CD4-positive, alpha-beta T cell treated with Interleukin-2 at 100 ng/mL for 4 hours (primary cell): ENCODE results near the gene FAR2.
"Not testable (repeated sequence)": the region's sequence is repeated elsewhere in the genome, so short reads cannot be mapped to it uniquely, and the experiment has no call there.

Experiments used
- DNase-seq: peaks from one replicate; pipeline ENCODE4 v3.0.0-alpha.2; 2020; ENCODE audit warnings: low spot score

The FAR2 gene

DNA sequence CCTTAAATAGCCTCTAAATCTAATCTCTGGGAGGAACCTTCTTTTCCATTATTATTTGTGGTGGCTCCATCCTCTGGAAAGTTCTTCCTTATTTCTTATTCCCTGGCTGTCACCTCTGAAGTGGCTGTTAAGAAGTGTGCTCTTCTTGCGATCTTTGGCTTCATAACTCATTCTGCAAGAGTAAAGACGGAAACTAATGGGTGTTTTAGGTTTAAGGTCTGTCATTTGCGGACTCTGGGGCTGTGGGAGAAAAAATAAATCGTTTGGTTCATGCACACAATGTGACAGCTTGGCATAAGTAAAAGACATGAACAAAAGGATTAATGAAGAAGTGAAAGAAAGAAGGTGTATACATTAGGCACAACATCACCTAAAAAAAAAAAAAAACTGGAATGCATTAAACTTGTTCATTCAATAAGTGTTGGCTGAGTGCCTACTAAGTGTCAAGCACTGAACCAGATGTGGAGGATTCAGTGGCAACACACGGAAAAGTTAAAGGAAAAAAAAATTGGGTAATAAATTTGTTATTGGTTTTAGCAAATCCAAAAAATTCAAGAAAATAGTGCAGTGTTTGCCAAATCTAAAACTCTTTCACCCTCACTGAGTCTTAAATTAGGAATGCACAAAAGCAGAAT lies 132.4 kb downstream of the FAR2 start:
- no peak for DNase-seq

DNA sequence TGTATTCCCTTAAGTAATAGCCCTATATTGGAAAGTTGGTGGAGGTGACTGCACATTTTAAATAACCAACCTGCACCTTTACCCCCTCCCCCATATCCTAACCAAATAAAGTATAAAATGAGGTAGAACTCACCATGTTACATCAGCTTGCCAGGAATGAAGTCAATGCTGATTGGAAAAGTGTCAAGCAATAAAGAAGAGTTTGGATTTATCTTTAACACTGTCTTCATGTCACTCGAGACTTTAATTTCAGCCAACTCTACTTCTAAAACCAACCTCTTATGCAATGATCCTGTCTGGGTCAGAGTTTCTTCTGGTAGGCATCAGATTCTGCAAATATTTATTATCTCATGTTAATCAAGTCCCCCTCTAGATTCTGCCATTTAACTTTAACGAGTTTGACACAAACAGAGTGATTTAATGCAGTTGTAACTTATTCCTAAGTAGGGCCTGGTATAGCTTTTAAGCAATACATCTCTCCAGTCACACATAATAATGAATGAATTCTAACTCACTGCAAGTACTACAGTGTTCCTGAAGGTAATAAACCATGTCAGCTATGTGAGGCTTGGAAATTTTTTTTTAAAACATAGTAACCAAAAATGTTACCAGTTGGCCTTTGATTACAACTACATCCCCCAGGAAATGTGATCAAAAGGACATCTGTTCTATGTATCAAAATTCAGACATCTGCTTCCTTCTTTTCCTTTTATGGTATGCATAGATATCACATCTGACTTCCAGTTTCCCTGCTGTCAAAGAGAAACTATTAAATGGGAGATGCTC lies 133.1 kb downstream of the FAR2 start:
- DNase-seq: no peak

DNA sequence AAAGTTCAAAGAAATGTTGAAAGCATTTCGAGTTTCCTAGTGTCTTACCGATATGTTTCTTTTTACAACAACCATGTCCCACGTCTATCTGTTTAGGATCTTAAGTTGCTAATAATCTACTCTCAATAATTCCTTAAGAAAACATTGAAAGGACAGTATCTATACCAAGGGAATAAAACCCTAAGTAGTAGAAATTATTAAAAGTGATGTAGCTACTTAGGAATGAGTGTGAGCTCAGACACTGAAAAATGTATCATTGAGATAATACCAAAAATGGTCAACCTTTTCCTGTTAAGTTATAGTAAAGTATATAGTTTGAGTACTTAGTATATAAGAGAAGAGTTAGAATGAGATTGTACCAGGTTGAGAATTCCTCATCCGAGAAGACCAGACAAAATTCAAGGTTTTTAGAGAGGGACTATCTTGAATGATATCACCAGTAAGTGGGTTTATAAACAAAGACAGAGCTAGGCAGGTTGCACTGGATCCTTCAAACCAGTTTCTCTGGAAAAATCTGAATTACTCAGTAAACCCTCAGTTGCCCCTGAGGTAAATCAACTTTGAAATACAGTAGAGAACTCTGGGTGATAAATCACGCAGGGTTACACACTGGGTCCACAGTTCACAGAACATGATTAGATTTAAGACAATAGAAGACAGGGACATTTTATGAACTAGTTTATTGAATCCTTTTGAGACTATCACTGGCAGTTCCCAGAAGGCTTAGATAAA lies 135.1 kb downstream of the FAR2 start:
- no peak for DNase-seq

DNA sequence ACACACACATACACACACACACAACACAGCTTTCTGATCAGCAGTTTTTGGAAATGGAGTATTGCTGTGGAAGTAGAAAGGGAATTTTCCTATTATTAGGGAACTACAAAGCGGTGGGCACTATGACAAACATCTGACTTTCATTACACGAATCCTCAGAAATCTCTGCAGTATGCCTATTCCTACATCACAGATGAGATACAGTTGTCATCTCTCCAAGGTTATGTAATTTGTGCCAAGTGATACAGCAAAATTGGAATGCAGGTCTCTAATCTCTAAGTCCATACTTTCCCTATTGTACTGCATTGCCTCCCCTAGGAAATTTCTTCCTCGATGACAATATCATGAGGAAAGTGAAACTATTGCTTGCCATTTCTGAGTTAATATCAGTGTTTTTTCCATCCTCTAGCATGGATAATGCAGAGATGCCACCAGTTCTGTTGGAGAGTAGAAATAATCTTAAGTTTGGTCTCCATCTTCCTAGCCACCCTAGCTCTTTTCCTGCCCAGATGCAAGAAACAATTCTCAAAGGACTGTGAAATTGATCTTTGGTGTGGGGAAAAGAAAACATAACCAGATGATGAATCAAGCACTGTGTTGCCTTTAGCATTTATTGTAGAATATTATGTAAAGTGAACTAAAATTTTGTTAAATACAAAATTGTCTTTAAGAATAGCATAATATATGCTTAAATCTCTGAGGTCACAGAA lies 137.2 kb downstream of the FAR2 start:
- DNase-seq: no peak

DNA sequence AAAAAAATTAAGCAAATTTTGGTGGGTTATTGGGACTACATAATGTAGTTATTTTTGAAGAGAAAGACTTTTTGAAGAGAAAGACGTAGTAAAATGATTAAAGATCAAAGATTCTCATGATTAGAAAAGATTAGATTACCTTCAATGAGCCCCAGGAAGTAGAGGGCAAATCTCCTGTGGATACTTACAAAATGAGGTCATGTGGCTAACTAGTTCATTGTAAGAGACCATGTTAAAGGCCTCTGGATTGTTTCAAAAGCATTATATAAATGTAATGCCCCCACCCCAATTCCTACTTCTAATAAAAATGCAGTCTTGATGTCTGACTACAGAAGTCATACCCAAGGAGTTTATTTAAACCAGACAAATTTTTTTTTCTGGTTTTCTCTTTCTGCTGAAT lies 138.5 kb downstream of the FAR2 start:
- DNase-seq: no peak

DNA sequence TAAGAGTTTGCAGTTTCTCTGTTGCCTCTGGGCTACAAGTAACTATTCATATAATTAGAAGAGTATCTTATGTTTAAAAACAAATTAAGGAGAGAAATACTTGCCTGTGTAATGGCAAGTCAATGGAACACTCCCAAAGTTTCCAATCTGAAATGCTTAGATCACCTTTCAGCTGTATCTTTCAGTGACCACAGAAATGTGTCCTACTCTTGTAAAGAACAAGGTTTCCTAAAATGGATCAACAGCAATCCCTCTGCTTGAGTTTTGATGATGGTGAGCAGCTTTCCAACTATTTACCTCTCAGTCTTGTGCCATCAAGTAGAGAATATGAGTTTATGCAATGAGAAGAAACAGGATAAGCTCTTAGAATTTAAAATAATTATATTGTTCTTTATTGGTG lies 139.0 kb downstream of the FAR2 start:
- no peak for DNase-seq

DNA sequence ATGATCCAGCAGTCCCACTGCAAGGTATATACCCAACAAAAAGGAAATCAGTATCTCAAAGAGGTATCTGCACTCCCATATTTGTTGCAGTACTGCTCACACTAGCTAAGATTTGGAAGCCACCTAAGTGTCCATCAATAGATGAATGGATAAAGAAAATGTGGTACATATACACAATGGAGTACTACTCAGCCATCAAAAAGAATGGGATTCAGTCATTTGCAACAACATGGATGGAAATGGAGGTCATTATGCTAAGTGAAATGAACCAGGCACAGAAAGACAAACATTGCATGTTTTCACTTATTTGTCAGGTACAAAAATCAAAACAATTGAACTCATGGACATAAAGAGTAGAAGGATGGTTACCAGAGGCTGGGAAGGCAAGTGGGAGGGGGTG lies 141.4 kb downstream of the FAR2 start:
- not testable (repeated sequence) for DNase-seq

DNA sequence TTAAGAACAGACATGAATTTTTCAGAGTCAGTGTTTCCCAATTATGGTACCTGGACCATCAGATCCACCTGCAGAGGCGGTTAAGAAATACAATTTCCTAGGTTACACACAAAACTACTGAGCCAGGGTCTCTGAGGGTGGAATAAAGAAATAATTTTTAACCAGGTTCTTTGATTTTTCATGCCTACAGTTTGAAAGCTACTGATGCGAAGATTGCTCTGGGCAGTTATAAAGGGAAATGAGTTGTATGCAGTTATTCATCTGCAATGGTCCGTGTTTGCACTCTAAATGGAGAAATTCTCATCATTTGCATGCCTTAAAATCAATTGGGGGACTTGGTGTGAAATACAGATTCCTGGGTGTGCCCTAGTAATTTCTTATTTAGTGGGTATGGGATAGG lies 142.1 kb downstream of the FAR2 start:
- no peak for DNase-seq

DNA sequence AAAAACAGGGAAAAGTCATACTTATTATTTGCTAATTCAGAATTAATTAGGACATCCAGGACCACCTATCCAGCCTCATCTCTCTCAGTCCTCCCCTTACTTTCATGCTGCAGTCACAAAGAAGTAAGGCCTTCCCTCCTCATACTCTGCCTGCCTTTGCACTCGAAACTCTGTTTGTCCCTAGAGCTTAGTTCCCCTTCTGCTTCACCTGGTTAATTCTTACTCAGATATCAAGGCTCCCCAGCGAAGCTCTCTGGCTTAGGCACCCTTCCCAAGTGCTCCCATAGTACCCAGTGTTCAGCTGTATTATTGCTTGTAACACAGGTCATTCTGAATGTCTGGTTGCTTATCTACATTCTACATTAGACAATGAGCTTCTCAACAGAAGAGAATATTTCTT lies 150.6 kb downstream of the FAR2 start:
- DNase-seq: no peak

DNA sequence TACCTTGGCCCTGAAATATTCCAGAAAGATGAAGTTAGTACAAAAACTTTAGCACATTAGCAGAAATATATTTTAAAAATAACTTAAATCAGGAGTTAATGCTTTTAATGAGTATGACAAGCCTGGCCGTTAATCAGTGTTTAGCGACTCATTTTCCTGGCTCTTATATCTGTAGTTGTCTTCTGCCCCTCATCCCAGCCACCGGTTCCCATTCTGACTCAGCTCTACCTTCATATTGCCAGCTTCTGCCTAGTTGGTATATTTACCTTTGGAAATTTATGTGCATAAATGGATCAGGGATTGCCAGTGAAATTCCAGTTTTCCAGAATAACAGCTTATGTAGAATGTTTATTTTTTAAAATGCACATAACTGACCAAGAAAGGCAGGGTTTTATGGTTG lies 152.0 kb downstream of the FAR2 start:
- no peak for DNase-seq

DNA sequence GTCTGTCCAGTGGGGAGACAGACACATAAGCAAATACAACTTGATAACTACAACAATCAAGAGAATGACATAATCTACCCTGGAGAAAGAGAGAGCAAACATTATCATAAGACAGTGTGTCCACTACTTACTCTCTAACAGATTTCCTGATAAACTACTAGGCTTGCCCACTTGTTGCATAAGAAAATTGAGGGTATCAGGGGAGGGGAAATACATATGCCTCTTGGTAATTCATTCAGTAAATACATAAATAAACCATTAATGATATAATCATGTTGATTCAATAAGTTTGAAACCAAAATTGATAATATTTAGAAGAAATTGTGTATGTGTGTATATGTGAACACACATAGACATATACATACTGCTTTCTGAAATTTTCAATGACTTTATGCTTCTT lies 155.3 kb downstream of the FAR2 start:
- DNase-seq: no peak

DNA sequence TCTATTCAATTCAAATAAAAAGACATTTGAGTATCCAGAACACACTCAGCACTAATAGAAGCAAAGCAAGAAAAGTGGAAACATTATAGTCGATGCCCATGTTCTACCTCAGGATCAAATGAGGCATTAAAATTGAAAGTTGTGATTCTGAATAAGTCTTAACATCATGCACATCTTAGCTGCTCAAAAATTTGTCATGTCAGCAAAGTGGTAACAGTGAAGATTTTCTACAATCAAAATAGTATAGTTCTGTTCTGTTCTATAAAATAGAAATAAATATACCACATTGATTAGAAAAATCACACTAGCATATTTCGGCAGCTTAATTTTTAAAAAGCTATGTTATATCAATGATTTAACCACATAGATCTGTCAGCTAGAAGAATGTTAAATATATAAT lies 157.2 kb downstream of the FAR2 start:
- no peak for DNase-seq

DNA sequence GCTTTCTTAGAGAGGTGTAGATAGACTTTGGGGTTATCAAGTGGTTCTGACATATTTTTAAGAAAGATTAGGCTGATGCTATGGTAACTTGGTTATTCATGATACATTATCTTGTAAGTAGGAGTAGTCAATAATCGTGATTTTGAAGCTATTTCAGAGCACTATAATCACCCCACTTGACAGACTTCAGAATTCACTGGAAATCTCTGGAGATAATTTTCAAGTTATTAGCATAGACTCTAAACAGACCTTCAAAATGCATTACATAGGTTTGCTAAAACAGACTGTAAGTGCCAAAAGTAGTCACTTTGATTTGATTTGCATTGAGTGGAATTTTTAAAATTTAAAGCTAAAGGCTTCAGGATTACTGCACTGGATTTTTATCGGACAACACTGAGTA lies 157.6 kb downstream of the FAR2 start:
- no peak for DNase-seq

DNA sequence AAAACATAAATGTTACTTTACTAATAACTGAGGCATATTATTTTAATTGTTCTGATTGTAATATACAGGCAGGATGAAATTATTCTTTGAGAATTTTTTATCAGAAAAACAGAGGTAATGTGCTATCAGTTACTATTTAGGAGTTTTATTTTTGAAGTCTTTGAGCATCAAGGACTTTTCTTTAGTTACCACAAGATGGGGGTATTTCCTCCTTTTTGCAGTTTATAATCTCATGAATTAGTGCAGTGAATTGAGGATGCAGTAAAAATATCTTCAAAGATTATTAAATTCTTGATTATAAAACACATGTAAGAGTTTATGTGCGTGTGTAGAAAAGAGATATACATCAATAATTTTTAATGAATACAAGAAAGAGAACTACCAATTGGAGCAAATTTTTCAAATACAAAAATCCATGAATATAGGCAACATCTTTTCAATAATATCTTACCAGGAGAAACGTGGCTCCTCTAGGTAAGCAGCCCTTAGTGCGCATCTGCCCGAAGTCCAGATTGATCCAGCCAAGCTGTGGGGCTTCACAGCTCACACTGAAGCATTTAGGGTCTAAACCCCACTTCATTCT lies 160.3 kb downstream of the FAR2 start:
- no peak for DNase-seq

DNA sequence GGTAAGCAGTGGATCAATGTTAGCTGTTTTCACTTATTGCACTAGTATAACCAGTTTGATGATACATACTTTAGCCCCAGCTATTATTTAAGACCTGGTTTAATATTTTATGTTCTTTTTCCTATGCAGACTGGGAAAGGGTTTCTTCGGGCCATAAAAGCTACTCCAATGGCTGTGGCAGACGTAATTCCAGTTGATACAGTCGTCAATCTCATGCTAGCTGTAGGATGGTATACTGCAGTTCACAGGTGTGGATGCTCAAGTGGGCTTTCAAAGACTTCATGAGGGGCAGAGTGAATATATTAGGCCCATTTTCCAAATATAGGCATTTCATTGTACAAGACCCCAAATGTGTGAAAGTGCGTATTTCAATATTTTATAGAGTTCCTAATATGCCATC lies 161.8 kb downstream of the FAR2 start:
- DNase-seq: no peak

DNA sequence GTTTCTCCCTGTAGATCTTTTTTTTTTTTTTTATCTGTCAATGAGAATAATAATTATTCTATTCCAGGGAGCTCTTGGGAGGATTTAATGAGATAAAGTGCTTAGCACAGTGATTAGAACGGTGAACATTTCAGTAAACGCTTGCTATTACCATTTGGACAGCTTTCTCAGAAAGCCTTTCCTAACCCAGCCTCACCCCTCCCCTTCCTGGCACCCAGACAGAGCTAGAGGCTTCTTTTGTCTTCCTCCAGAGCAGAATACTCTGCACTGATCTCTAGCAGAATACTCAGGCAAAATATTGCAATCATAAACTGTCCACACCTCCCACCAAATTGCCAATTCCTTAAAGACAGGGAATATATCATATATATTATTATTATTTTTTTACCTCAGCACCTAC lies 165.3 kb downstream of the FAR2 start:
- DNase-seq: no peak

DNA sequence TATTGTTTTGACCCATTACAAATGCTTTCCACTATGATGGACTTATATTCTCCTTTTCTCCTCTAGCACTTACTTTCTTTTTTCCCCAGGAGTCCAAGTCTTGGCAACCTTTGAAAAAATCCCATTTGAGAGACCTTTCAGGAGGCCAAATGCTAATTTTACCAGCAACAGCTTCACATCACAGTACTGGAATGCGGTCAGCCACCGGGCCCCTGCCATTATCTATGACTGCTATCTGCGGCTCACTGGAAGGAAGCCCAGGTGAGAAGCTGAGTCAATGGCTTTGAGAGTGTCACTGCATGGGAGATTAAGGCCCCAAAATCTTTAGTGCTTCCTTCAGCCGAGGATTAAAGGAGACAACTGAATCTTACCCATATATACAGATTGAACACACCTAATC lies 167.7 kb downstream of the FAR2 start:
- no peak for DNase-seq

DNA sequence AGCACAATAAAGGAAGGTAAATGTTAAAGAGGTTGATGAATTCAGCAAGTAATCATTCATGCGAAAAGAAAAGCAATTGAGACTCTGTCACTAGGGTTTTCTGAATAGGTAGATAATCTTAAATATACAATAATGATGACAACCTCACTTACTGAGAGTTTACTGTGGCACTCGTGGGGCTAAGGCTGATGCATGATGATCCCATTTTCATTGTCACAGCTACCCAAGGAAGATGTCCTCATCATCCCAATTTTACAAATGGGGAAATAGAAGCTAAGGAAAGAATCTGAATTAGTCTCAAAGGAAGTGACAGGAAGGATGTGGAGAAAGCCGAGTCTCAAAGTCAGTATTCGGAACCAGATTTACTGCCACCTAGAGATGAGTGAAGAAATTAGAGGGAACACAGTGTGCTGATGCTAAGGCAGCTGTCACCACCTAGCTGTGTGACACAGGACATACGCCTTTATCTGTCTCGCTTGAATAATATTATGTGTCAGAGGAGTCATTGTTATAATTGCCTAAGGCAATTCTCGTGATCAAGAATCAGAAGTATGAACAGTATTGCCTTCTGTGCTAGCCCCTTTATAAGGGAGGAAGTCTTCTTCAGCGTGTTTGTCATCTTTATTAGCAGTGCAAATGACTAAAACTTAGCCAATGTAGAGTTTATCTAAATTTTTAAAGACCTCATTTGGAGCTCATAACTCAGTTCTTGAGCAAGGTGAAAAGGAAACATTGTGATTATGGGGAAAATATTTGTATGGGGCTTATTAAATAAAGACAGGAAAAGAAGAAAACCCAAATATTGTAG lies 168.7 kb downstream of the FAR2 start:
- DNase-seq: peak; percentile 73

DNA sequence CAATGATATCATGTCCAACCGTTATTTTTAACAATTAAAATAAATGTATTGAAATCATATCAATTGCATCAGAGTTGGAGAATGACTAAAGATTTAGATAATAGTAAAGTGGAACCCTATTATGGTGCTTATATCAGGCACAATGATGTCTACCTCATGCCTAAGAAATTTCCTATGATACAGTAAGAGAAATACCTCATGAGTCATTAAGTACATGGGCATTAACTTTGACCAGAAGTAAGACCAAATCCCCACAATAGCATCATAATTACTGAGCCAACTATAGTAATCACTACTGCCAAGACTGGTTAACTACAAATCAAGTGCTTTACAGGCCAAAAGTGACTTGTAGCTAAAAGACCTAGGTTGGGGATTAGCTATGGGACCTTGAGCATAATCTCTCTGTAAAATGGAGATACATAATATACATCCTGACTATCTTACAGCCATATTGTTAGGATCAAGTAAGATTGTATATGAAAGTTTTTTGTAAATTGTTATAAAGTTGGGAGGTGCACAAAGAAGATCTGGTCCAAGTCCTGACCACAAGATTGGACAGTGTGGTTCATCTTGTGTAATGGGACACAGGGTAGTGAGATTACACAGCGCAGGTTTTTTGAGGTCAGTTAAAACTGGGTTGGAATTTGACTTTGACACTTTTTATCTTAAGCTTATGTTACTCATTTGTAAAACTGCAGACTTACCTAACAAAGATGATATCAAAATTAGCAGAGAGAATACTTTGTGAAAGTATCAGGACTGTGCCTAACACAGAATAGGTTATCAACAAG lies 171.4 kb downstream of the FAR2 start:
- DNase-seq: no peak

DNA sequence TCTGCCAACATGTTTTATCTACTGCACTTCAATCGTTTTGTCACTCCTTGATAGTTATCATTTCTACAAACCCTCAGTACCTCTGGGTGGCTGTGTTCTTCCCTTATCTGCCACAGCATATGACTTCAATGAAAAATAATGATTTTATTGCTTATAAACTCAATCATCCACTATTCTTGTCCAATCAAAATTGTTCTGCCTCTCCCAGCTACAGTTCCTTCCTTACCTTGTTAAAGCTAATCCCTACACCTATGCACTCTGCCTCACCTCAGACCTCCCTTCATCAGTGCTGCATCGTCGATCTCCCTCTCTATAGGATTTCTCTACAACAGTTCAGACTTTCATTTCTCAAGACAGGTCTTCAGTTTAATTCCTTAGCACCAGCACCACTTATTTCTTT lies 173.1 kb downstream of the FAR2 start:
- no peak for DNase-seq

DNA sequence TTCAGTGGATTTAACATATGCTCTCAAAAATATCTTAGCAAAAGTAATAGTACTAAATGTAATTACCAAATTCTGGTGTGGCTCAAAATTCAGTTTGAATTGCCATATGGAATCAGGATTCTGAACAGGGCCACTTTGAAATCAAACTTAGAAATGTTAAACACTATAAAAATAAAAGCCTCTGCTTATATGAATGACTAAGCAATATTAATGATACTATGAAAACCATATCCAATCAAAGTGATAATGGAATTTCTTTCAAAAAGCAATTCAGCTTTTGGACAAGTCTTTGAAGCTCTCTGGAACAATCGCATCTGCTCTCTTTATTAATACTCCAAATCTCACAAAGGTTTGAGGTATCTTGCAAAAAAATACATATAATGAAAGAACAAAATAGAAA lies 180.3 kb downstream of the FAR2 start:
- DNase-seq: no peak
